Caki2 (cell line): Measurements from ENCODE around the gene SMG6. TPM values are rescaled to one million over a fixed set of nuclear protein-coding genes. Genes with fewer than 3 reads are reported as not detected.

Source experiments
- DNase-seq: peaks from one replicate; pipeline ENCODE4 v3.0.0-alpha.2; 2015; ENCODE audit warnings: low read depth
- in situ Hi-C: cut with HindIII; loops from 2 replicates; pipeline ENCODE4 v1.10.0; 2016; ENCODE audit warnings: low sequenced_read_pairs, low pct_unique_long_range_greater_than_20kb, mixed read lengths
- total RNA-seq: library from RNA; depleted of rRNA; stranded (reverse); fragments of >200 nt; shearing (Covaris generic); gene quantifications from 2 replicates; pipeline ENCODE4 v1.2.3, GENCODE V29; 2014; ENCODE audit warnings: low replicate concordance; rRNA removed

The SMG6 gene
- total RNA-seq: 5.8 and 20.3 TPM in 2 replicates

GRCh38 chr17:2303204-2304188 lies at the start of gene SMG6, which contains the start of gene SRR:
TSS of gene SMG6 (minus strand) at chr17:2303785. CDS start at chr17:2303720, 65 bp downstream.
TSS of gene SRR (plus strand) at chr17:2303950. CDS start at chr17:2315561, 11,611 bp downstream.
- in situ Hi-C loops: no loop called here
- DNase-seq: peak; percentile 79

- DNase-seq: no peak
Measured at GRCh38 chr17:2351269-2351668, 47.7 kb upstream of the SMG6 start.

GRCh38 chr17:2347805-2348685 lies 44.5 kb upstream of the SMG6 start:
- DNase-seq: peak; percentile 69
- in situ Hi-C loops: no loop called here

More at GRCh38 chr17:2351269-2351668, 47.7 kb upstream of the SMG6 start:
- in situ Hi-C loops: no loop called here

GRCh38 chr17:2346475-2346874 lies 42.9 kb upstream of the SMG6 start:
- in situ Hi-C loops: no loop called here
- DNase-seq: no peak

GRCh38 chr17:2344528-2344927 lies 40.9 kb upstream of the SMG6 start:
- in situ Hi-C loops: no loop called here
- DNase-seq: no peak

GRCh38 chr17:2343421-2343820 lies 39.8 kb upstream of the SMG6 start:
- DNase-seq: no peak
- in situ Hi-C loops: no loop called here

GRCh38 chr17:2338315-2338657 lies 34.7 kb upstream of the SMG6 start:
- no peak for DNase-seq
- in situ Hi-C loops: no loop called here

- in situ Hi-C loops: no loop called here
- DNase-seq: peak; percentile 54
Measured at GRCh38 chr17:2337544-2338314, 34.1 kb upstream of the SMG6 start.

GRCh38 chr17:2336852-2337543 lies 33.4 kb upstream of the SMG6 start, which contains the start of gene SGSM2:
TSS of gene SGSM2 (plus strand) at chr17:2337501. CDS start at chr17:2337689, 188 bp downstream.
- peak; percentile 25 for DNase-seq

GRCh38 chr17:2336215-2336851 lies 32.7 kb upstream of the SMG6 start, which contains the start of gene TSR1:
TSS of gene TSR1 (minus strand) at chr17:2336457. CDS start at chr17:2336427, 30 bp downstream.
- DNase-seq: peak; percentile 78
- in situ Hi-C loops: no loop called here

More at GRCh38 chr17:2336852-2337543, 33.4 kb upstream of the SMG6 start, which contains the start of gene SGSM2:
- in situ Hi-C loops: no loop called here

- in situ Hi-C loops: no loop called here
- DNase-seq: no peak
Measured at GRCh38 chr17:2335726-2336214, 32.2 kb upstream of the SMG6 start.

- in situ Hi-C loops: no loop called here
- no peak for DNase-seq
Measured at GRCh38 chr17:2331303-2331702, 27.7 kb upstream of the SMG6 start.

GRCh38 chr17:2323629-2324314 lies 20.2 kb upstream of the SMG6 start:
- DNase-seq: no peak
- in situ Hi-C loops: no loop called here

- DNase-seq: no peak
- in situ Hi-C loops: no loop called here
Measured at GRCh38 chr17:2321399-2321798, 17.8 kb upstream of the SMG6 start.

GRCh38 chr17:2319051-2319450 lies 15.5 kb upstream of the SMG6 start:
- in situ Hi-C loops: no loop called here
- DNase-seq: no peak

GRCh38 chr17:2317796-2318195 lies 14.2 kb upstream of the SMG6 start:
- DNase-seq: no peak
- in situ Hi-C loops: no loop called here
